ENCODE measurements around the gene LRRC7.

GRCh38 chr1:69573911-69574310, 6.2 kb downstream of the LRRC7 start:
- TF ChIP-seq POLR2AphosphoS5 (IDR thresholded peaks at IDR 0.05), result no peak
- TF ChIP-seq, protein P1, sequence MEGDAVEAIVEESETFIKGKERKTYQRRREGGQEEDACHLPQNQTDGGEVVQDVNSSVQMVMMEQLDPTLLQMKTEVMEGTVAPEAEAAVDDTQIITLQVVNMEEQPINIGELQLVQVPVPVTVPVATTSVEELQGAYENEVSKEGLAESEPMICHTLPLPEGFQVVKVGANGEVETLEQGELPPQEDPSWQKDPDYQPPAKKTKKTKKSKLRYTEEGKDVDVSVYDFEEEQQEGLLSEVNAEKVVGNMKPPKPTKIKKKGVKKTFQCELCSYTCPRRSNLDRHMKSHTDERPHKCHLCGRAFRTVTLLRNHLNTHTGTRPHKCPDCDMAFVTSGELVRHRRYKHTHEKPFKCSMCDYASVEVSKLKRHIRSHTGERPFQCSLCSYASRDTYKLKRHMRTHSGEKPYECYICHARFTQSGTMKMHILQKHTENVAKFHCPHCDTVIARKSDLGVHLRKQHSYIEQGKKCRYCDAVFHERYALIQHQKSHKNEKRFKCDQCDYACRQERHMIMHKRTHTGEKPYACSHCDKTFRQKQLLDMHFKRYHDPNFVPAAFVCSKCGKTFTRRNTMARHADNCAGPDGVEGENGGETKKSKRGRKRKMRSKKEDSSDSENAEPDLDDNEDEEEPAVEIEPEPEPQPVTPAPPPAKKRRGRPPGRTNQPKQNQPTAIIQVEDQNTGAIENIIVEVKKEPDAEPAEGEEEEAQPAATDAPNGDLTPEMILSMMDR (IDR thresholded peaks at IDR 0.05), result no peak

Measured in prostate gland (tissue), 2 donors.